Activated CD8-positive, alpha-beta memory T cell treated with anti-CD3 and anti-CD28 coated beads, Interleukin-2, amount 10 ng/mL, durations not matched to agents 7 days and 5 days (primary cell): ENCODE results near the gene INPP5D. TPM values are rescaled to one million over a fixed set of nuclear protein-coding genes. Genes with fewer than 3 reads are reported as not detected.
A peak's percentile ranks its signal among the peaks of the same experiment; 100 is the strongest.

Source experiments
- ATAC-seq: fragments of 150-1000 bp; cut with Tn5 transposase; one replicate; pipeline ENCODE4 v1.10.0; 2021; ENCODE audit warnings: moderate library complexity
- CTCF ChIA-PET: fragments of 350-600 bp; sonication (Branson Sonifier 250); formaldehyde crosslinking; loops from one replicate; lab custom pipeline; 2021; ENCODE audit warnings: antibody characterized with exemption; lab: Charles Lee
- DNase-seq: peaks from one replicate; pipeline ENCODE4 v3.0.0-alpha.2; 2020
- H3K27ac Mint-ChIP-seq: one replicate; pipeline ENCODE4 v1.8.0; 2021; ENCODE audit warnings: mild to moderate bottlenecking, mixed read lengths
- H3K27me3 Mint-ChIP-seq: one replicate; pipeline ENCODE4 v1.8.0; 2021; ENCODE audit warnings: mixed read lengths
- H3K36me3 Mint-ChIP-seq: one replicate; pipeline ENCODE4 v1.8.0; 2021; ENCODE audit warnings: mild to moderate bottlenecking, mixed read lengths
- H3K4me1 Mint-ChIP-seq: one replicate; pipeline ENCODE4 v1.8.0; 2021; ENCODE audit warnings: mixed read lengths
- H3K4me3 Mint-ChIP-seq: one replicate; pipeline ENCODE4 v1.8.0; 2021; ENCODE audit warnings: mild to moderate bottlenecking, moderate library complexity, mixed read lengths
- H3K9me3 Mint-ChIP-seq: one replicate; pipeline ENCODE4 v1.8.0; 2022; ENCODE audit warnings: low read depth, mixed read lengths
- total RNA-seq, 2 experiments: library from RNA; stranded (reverse); gene quantifications; one replicate each; pipeline ENCODE4 v1.2.3, GENCODE V29; 2021

INPP5D gene
- total RNA-seq, 2 experiments from 2014 or later, result 140 to 152 TPM

- Mint-ChIP-seq H3K9me3 (no peaks in the 10 kb centered on the region), H3K27me3 (no peaks in the 10 kb centered on the region), H3K4me3 (no peak overlapping the region), H3K36me3 (peaks cover 81% of the 10 kb centered on the region), H3K4me1 (peaks cover 41% of the 10 kb centered on the region), H3K27ac (peak overlapping the region; percentile 48)
- CTCF ChIA-PET, result interaction anchor here (1.0 to 2.8 kb wide), 3 partner anchors 12 to 76 kb away, joined by 3 to 7 read pairs (median 4); no protein-coding TSS in a partner anchor
- ATAC-seq (peak; percentile 27), DNase-seq (no peak)
Observed at GRCh38 chr2:233130481-233131020, 70.4 kb downstream of the INPP5D start.

- Mint-ChIP-seq H3K4me1 (peaks cover 38% of the 10 kb centered on the region), H3K9me3 (no peaks in the 10 kb centered on the region), H3K27me3 (no peaks in the 10 kb centered on the region), H3K36me3 (peaks cover 85% of the 10 kb centered on the region), H3K27ac (no peak overlapping the region), H3K4me3 (no peak overlapping the region)
- CTCF ChIA-PET, result interaction anchor here (2.1 kb wide), 1 partner anchor 78 kb away, joined by 10 read pairs; no protein-coding TSS in a partner anchor
- ATAC-seq, result no peak
- no peak for DNase-seq
Observed at GRCh38 chr2:233131936-233132720, 72.0 kb downstream of the INPP5D start.

GRCh38 chr2:233133239-233133638 is 73.1 kb downstream of the INPP5D start:
- peaks cover 30% of the 10 kb centered on the region for H3K4me1 Mint-ChIP-seq
- DNase-seq (no peak), ATAC-seq (no peak)
- no peaks in the 10 kb centered on the region for H3K9me3 Mint-ChIP-seq
- peaks cover 74% of the 10 kb centered on the region for H3K36me3 Mint-ChIP-seq
- no peak overlapping the region for H3K4me3 Mint-ChIP-seq
- no peaks in the 10 kb centered on the region for H3K27me3 Mint-ChIP-seq
- no peak overlapping the region for H3K27ac Mint-ChIP-seq
- CTCF ChIA-PET, result interaction anchor here (0.7 to 2.1 kb wide), 2 partner anchors 20 to 79 kb away, joined by 3 to 10 read pairs; no protein-coding TSS in a partner anchor

GRCh38 chr2:233135421-233135820 is 75.3 kb downstream of the INPP5D start:
- ATAC-seq, result no peak
- no peak for DNase-seq
- Mint-ChIP-seq H3K4me1 (peaks cover 19% of the 10 kb centered on the region), H3K4me3 (no peak overlapping the region), H3K27me3 (no peaks in the 10 kb centered on the region), H3K9me3 (no peaks in the 10 kb centered on the region), H3K36me3 (peaks cover 76% of the 10 kb centered on the region), H3K27ac (no peak overlapping the region)
- CTCF ChIA-PET, result interaction anchor here (2.2 kb wide), 1 partner anchor 75 kb away, joined by 8 read pairs; no protein-coding TSS in a partner anchor

- H3K4me3 Mint-ChIP-seq, result no peak overlapping the region
- no peaks in the 10 kb centered on the region for H3K9me3 Mint-ChIP-seq
- H3K4me1 Mint-ChIP-seq, result peaks cover 27% of the 10 kb centered on the region
- H3K36me3 Mint-ChIP-seq, result peaks cover 75% of the 10 kb centered on the region
- DNase-seq (no peak), ATAC-seq (no peak)
- CTCF ChIA-PET, result no interaction called here
- H3K27ac Mint-ChIP-seq, result no peak overlapping the region
- H3K27me3 Mint-ChIP-seq, result no peaks in the 10 kb centered on the region
Observed at GRCh38 chr2:233137040-233137439, 76.9 kb downstream of the INPP5D start.

GRCh38 chr2:233140077-233140585 is 80.0 kb downstream of the INPP5D start:
- Mint-ChIP-seq H3K27ac (peak overlapping the region; percentile 60), H3K4me1 (peaks cover 48% of the 10 kb centered on the region), H3K4me3 (no peak overlapping the region), H3K27me3 (no peaks in the 10 kb centered on the region), H3K9me3 (no peaks in the 10 kb centered on the region), H3K36me3 (peaks cover 74% of the 10 kb centered on the region)
- CTCF ChIA-PET, result interaction anchor here (1.3 kb wide), 1 partner anchor 55 kb away, joined by 3 read pairs; no protein-coding TSS in a partner anchor
- ATAC-seq, result no peak
- DNase-seq, result no peak

- no peak for DNase-seq
- H3K4me3 Mint-ChIP-seq, result no peak overlapping the region
- peaks cover 48% of the 10 kb centered on the region for H3K4me1 Mint-ChIP-seq
- peaks cover 76% of the 10 kb centered on the region for H3K36me3 Mint-ChIP-seq
- peak overlapping the region; percentile 1 for H3K27ac Mint-ChIP-seq
- no peaks in the 10 kb centered on the region for H3K27me3 Mint-ChIP-seq
- H3K9me3 Mint-ChIP-seq, result no peaks in the 10 kb centered on the region
- ATAC-seq, result no peak
- CTCF ChIA-PET, result interaction anchor here (2.1 kb wide), 1 partner anchor 87 kb away, joined by 7 read pairs; no protein-coding TSS in a partner anchor
Observed at GRCh38 chr2:233140978-233141377, 80.8 kb downstream of the INPP5D start.

- peak overlapping the region; percentile 49 for H3K4me3 Mint-ChIP-seq
- peaks cover 48% of the 10 kb centered on the region for H3K4me1 Mint-ChIP-seq
- no peaks in the 10 kb centered on the region for H3K27me3 Mint-ChIP-seq
- H3K36me3 Mint-ChIP-seq, result peaks cover 75% of the 10 kb centered on the region
- peak overlapping the region; percentile 87 for H3K27ac Mint-ChIP-seq
- CTCF ChIA-PET, result interaction anchor here (1.1 to 2.1 kb wide), 4 partner anchors 12 to 88 kb away, joined by 3 to 8 read pairs (median 7); partner anchors contain the start of gene INPP5D
- peak; percentile 17 for ATAC-seq
- DNase-seq, result no peak
- no peaks in the 10 kb centered on the region for H3K9me3 Mint-ChIP-seq
Observed at GRCh38 chr2:233141901-233142300, 81.8 kb downstream of the INPP5D start.

- H3K4me1 Mint-ChIP-seq, result peaks cover 48% of the 10 kb centered on the region
- H3K27me3 Mint-ChIP-seq, result no peaks in the 10 kb centered on the region
- ATAC-seq (peak; percentile 85), DNase-seq (peak; percentile 86)
- CTCF ChIA-PET, result interaction anchor here (0.8 to 2.1 kb wide), 11 partner anchors 10 to 110 kb away, joined by 3 to 8 read pairs (median 3); partner anchors contain the start of genes ATG16L1 and INPP5D
- peak overlapping the region; percentile 49 for H3K4me3 Mint-ChIP-seq
- peak overlapping the region; percentile 87 for H3K27ac Mint-ChIP-seq
- H3K9me3 Mint-ChIP-seq, result no peaks in the 10 kb centered on the region
- H3K36me3 Mint-ChIP-seq, result peaks cover 77% of the 10 kb centered on the region
Observed at GRCh38 chr2:233142355-233142897, 82.3 kb downstream of the INPP5D start.

GRCh38 chr2:233143700-233144331 is 83.7 kb downstream of the INPP5D start:
- CTCF ChIA-PET, result interaction anchor here (1.0 to 1.8 kb wide), 4 partner anchors 16 to 108 kb away, joined by 3 to 8 read pairs (median 5); partner anchors contain the start of genes ATG16L1 and INPP5D
- H3K4me1 Mint-ChIP-seq, result peaks cover 52% of the 10 kb centered on the region
- no peaks in the 10 kb centered on the region for H3K27me3 Mint-ChIP-seq
- H3K9me3 Mint-ChIP-seq, result no peaks in the 10 kb centered on the region
- ATAC-seq, result no peak
- H3K36me3 Mint-ChIP-seq, result peaks cover 87% of the 10 kb centered on the region
- peak overlapping the region; percentile 37 for H3K27ac Mint-ChIP-seq
- no peak overlapping the region for H3K4me3 Mint-ChIP-seq
- no peak for DNase-seq

GRCh38 chr2:233145726-233146125 is 85.6 kb downstream of the INPP5D start:
- Mint-ChIP-seq H3K9me3 (no peaks in the 10 kb centered on the region), H3K27me3 (no peaks in the 10 kb centered on the region), H3K36me3 (peaks cover 89% of the 10 kb centered on the region), H3K27ac (no peak overlapping the region), H3K4me1 (peaks cover 45% of the 10 kb centered on the region), H3K4me3 (no peak overlapping the region)
- CTCF ChIA-PET, result no interaction called here
- DNase-seq (no peak), ATAC-seq (no peak)

GRCh38 chr2:233146194-233146593 is 86.1 kb downstream of the INPP5D start:
- Mint-ChIP-seq H3K27ac (no peak overlapping the region), H3K27me3 (no peaks in the 10 kb centered on the region), H3K4me1 (peaks cover 41% of the 10 kb centered on the region), H3K4me3 (no peak overlapping the region), H3K9me3 (no peaks in the 10 kb centered on the region), H3K36me3 (peaks cover 87% of the 10 kb centered on the region)
- no peak for DNase-seq
- no peak for ATAC-seq
- CTCF ChIA-PET, result no interaction called here
